ENCODE measurements around the gene ITGB6. TPM values are rescaled to one million over a fixed set of nuclear protein-coding genes. Genes with fewer than 3 reads are reported as not detected.

The ITGB6 gene
- total RNA-seq, 1 experiment from 2014 or later = 7.2 TPM

DNA sequence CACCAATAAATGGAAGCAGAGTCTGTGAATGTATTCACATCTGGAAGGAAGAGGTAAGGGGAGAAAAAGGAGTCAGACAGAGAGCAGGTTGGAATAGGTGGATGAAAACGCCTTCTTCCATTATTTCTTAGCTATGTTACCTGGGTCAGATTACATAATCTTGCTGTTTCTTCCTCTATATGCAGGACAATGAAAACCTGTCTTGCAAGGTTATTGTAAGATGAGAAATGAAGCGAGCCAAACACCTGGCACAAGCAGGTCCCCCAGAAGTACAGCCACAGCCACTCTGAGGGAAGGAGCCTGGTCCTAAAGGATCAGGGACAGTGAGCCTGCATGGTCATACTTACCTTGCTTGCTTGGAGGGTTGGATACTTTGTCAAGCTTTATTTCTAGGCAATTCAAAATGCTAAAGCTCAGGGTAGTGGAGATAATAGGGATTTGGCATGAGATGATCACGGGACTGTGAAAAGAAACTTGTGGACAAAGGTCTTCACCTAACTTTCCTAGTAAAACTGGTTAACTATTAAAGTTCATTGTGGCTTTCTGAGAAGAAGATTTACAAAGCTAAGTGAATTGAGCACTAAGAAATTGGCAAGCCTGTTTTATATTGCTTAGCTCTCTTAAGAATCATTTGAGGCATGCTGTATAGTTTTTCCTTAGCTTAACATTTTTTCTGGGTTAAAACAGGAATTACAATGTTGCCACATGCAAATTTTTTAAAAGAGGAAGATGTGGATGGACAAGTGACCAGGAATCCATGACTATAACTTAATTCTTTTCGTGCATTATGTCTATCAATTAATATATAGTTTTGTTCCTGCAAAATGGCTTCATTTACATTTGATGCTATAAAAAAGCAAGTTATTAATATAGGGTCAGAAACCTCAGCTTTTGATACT, 121.9 kb downstream of the ITGB6 start:
- no peaks in the 10 kb centered on the region for H3K79me2 ChIP-seq (ENCODE audit: low read length)
- no peak overlapping the region for H3K4me2 ChIP-seq (ENCODE audit: low read length)
- no peaks in the 10 kb centered on the region for H3K36me3 ChIP-seq (ENCODE audit: low read depth, low read length)
- no peak overlapping the region; the same call in 1 of the 2 replicates for H2AFZ ChIP-seq (ENCODE audit: low read length)
- no peak overlapping the region for H3K27ac ChIP-seq (ENCODE audit: low read length)
- intact Hi-C loops (cut with micrococcal nuclease) = no loop called here
- H3K9me2 ChIP-seq (replicated peaks; ENCODE audit: low read length) = no peaks in the 10 kb centered on the region
- DNase-seq (peak; percentile 49), ATAC-seq (peak; percentile 50)
- H3K9me3 ChIP-seq (ENCODE audit: low read length) = 0 out of 2 replicates have a peak, but pooled peaks cover 3% of the 10 kb centered on the region
- ChIA-PET POLR2A (ENCODE audit: unreplicated experiment) (interaction anchor here (0.6 kb wide), 1 partner anchor 1139 kb away, joined by 3 read pairs; no protein-coding TSS in a partner anchor), CTCF (interaction anchor here (0.6 kb wide), 1 partner anchor 63 kb away, joined by 3 read pairs; no protein-coding TSS in a partner anchor)
- no peaks in the 10 kb centered on the region for H3K27me3 ChIP-seq (ENCODE audit: low read length)
- H3K4me1 ChIP-seq (ENCODE audit: insufficient read depth, low read length) = peaks cover 13% of the 10 kb centered on the region; the same call in 1 of the 2 replicates
- no TSS peak for BruUV-seq (replicated peaks)
- no peak for TF ChIP-seq EZH2phosphoT487 (IDR thresholded peaks at IDR 0.05; ENCODE audit: borderline replicate concordance, low read length)
- TF ChIP-seq, protein P1, sequence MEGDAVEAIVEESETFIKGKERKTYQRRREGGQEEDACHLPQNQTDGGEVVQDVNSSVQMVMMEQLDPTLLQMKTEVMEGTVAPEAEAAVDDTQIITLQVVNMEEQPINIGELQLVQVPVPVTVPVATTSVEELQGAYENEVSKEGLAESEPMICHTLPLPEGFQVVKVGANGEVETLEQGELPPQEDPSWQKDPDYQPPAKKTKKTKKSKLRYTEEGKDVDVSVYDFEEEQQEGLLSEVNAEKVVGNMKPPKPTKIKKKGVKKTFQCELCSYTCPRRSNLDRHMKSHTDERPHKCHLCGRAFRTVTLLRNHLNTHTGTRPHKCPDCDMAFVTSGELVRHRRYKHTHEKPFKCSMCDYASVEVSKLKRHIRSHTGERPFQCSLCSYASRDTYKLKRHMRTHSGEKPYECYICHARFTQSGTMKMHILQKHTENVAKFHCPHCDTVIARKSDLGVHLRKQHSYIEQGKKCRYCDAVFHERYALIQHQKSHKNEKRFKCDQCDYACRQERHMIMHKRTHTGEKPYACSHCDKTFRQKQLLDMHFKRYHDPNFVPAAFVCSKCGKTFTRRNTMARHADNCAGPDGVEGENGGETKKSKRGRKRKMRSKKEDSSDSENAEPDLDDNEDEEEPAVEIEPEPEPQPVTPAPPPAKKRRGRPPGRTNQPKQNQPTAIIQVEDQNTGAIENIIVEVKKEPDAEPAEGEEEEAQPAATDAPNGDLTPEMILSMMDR (conservative IDR thresholded peaks at IDR 0.05; ENCODE audit: low read depth, low read length) = no peak
- TF ChIP-seq EZH2 (IDR thresholded peaks at IDR 0.05; ENCODE audit: low read length, unreplicated experiment) = no peak
- H4K20me1 ChIP-seq (ENCODE audit: low read length) = no peaks in the 10 kb centered on the region
- H3K9ac ChIP-seq (ENCODE audit: low read length) = no peak overlapping the region
- H3F3A ChIP-seq (ENCODE audit: low read length, unreplicated experiment) = no peaks in the 10 kb centered on the region
- no peak overlapping the region for H3K4me3 ChIP-seq (ENCODE audit: low read length)

GRCh38 chr2:160076914-160077313, 123.2 kb downstream of the ITGB6 start:
- H3K27me3 ChIP-seq (ENCODE audit: low read length) = no peaks in the 10 kb centered on the region
- H3K4me2 ChIP-seq (ENCODE audit: low read length) = no peak overlapping the region
- BruUV-seq (replicated peaks) = no TSS peak
- no peaks in the 10 kb centered on the region for H3K36me3 ChIP-seq (ENCODE audit: low read depth, low read length)
- H3K9ac ChIP-seq (ENCODE audit: low read length) = no peak overlapping the region
- no peak overlapping the region for H3K27ac ChIP-seq (ENCODE audit: low read length)
- H3F3A ChIP-seq (ENCODE audit: low read length, unreplicated experiment) = no peaks in the 10 kb centered on the region
- ChIA-PET CTCF (interaction anchor here (0.6 kb wide), 1 partner anchor 917 kb away, joined by 3 read pairs; no protein-coding TSS in a partner anchor), POLR2A (ENCODE audit: unreplicated experiment) (no interaction called here)
- no peaks in the 10 kb centered on the region for H4K20me1 ChIP-seq (ENCODE audit: low read length)
- H3K4me1 ChIP-seq (ENCODE audit: insufficient read depth, low read length) = peaks cover 13% of the 10 kb centered on the region; the same call in 1 of the 2 replicates
- H3K9me3 ChIP-seq (ENCODE audit: low read length) = no peaks in the 10 kb centered on the region
- no peak overlapping the region for H2AFZ ChIP-seq (ENCODE audit: low read length)
- H3K4me3 ChIP-seq (ENCODE audit: low read length) = no peak overlapping the region
- ATAC-seq (no peak), DNase-seq (no peak)
- intact Hi-C loops (cut with micrococcal nuclease) = no loop called here
- TF ChIP-seq, protein P1 (conservative IDR thresholded peaks at IDR 0.05; ENCODE audit: low read depth, low read length) = no peak
- TF ChIP-seq EZH2 (IDR thresholded peaks at IDR 0.05; ENCODE audit: low read length, unreplicated experiment) = no peak
- no peak for TF ChIP-seq EZH2phosphoT487 (IDR thresholded peaks at IDR 0.05; ENCODE audit: borderline replicate concordance, low read length)
- no peaks in the 10 kb centered on the region for H3K79me2 ChIP-seq (ENCODE audit: low read length)
- no peaks in the 10 kb centered on the region for H3K9me2 ChIP-seq (replicated peaks; ENCODE audit: low read length)
